GM18951 (cell line): ENCODE data around the gene MCTP1.

Experiments used
- POLR2A ChIP-seq: IDR thresholded peaks from 4 replicates; pipeline ENCODE4 v1.6.1; 2011; ENCODE audit warnings: mild to moderate bottlenecking; ENCODE audit not compliant: insufficient read length, insufficient read depth; ENCODE audit errors: extremely low read depth
- in situ Hi-C: fragments of 300-500 bp; cut with MboI; formaldehyde crosslinking; loops from one replicate; pipeline ENCODE4 v1.12.0; 2022; ENCODE audit warnings: low sequenced_read_pairs, mixed read lengths, inconsistent platforms; ENCODE audit not compliant: unreplicated experiment

The MCTP1 gene

GRCh38 chr5:94674490-94675382 is 610.2 kb downstream of the MCTP1 start:
- in situ Hi-C loops, result no loop called here
- no peak for TF ChIP-seq POLR2A

DNA sequence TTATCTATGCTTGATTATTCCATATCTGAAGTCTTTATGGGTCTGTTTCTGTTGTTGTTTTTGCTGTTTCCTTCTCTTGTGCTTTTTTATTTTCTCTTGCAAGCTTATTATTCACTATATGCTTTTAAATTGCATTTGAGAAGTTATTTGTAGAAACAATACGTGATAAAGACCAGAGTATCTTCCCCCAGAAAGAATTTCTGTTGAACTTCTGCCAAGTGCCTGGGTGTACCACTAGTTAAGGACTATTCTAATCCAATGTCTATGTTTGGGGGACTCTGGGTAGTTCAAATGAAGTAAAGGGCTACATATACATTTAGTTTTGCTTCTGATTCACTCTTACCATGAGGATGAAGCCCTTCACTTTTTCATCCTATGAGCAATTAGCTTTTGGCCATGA is 612.1 kb downstream of the MCTP1 start:
- no peak for TF ChIP-seq POLR2A
- in situ Hi-C loops, result no loop called here

DNA sequence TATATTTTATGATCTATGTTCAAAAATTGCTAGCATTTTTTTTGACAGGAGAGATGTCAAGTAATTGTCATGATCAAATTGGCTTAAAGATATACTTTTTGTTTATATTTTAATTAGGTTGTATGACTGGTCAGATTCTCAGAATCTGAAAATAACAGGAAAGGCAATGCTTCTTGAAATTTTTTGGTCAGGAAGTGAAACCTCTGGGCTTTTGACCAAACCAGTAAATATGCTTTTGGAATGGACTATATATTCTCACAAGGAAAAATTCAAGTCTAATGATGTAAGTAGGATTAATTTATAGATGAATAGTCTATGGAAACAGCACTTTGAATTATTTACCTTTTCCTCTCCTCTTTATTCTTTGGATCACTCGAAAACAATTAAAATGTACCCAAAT is 614.2 kb downstream of the MCTP1 start:
- in situ Hi-C loops, result no loop called here
- TF ChIP-seq POLR2A, result no peak

DNA sequence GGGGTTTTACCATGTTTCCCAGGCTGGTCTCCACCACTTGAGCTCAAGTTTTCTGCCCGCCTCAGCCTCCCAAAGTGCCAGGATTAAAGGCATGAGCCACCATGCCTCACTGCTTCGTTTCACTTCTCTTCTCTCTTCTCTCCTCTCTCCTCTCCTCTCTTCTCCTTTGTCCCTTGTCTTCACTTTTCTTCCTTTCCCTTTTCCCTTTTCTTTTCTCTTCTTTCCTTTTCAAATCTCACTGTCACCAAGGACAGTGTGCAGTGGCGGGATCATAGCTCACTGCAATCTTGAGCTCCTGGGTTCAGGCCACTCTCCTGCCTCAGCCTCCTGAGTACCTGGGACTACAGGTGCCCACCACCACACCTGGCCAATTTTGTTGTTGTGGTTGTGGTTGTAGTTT is 617.0 kb downstream of the MCTP1 start:
- in situ Hi-C loops, result no loop called here
- no peak for TF ChIP-seq POLR2A

GRCh38 chr5:94661086-94661485 is 623.8 kb downstream of the MCTP1 start:
- in situ Hi-C loops, result no loop called here
- TF ChIP-seq POLR2A, result no peak

GRCh38 chr5:94660506-94660905 is 624.4 kb downstream of the MCTP1 start:
- in situ Hi-C loops, result no loop called here
- no peak for TF ChIP-seq POLR2A

DNA sequence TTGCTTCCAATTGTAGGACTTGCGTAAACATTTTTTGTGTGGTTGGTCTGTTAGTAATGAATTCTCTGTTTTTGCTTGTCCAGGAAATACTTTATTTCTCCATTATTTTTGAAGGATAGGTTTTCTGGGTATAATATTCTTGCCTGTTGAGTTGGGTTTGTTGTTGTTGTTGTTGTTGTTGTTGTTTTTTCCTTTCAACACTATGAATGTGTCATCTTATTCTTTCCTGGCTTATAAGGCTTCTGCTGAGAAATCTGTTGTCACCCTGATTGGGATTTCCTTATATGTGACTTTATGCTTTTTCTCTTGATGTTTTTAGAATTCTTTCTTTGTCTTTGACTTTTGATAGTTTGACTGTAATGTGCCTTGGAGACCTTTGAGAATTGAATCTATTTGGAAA is 626.6 kb downstream of the MCTP1 start:
- in situ Hi-C loops, result no loop called here
- no peak for TF ChIP-seq POLR2A
